Measurements from ENCODE around the gene ENDOG. TPM values are rescaled to one million over a fixed set of nuclear protein-coding genes. Genes with fewer than 3 reads are reported as not detected.

ENDOG gene
- 19.8 TPM for total RNA-seq

DNA sequence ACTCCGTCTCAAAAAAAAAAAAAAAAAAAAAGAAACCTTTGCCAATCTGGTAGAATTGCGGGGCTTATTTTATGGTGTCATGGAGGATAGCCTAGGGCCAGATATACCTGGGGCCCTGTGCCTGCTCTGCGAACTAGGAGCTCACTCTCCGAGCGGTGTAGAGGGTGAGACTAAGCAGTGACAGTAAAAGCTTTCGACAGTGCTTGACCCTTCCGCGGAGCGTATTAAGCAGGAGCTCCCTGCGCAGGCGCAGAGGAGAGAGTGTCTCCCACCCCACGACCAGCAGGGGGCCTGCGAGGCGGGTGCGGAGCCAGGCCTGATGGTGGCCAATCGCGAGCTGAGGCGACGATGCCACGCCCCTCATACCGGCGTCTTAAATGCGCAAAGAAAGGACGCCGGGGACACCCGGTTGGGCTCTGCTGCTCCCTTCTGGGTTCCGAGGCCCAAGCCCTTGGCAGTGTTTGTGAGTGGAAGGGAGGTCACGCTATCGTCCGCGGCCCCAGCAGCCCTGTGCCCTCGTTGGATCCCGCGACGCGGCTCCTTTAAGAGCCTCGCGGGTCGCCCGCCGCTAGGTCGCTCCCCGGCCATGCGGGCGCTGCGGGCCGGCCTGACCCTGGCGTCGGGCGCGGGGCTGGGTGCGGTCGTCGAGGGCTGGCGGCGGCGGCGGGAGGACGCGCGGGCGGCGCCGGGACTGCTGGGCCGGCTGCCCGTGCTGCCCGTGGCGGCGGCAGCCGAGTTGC, at the start of gene ENDOG:
TSS of gene ENDOG (plus strand) at position 402 of the 740 bp plus-strand sequence. CDS start at position 587, 185 bp downstream.

DNA sequence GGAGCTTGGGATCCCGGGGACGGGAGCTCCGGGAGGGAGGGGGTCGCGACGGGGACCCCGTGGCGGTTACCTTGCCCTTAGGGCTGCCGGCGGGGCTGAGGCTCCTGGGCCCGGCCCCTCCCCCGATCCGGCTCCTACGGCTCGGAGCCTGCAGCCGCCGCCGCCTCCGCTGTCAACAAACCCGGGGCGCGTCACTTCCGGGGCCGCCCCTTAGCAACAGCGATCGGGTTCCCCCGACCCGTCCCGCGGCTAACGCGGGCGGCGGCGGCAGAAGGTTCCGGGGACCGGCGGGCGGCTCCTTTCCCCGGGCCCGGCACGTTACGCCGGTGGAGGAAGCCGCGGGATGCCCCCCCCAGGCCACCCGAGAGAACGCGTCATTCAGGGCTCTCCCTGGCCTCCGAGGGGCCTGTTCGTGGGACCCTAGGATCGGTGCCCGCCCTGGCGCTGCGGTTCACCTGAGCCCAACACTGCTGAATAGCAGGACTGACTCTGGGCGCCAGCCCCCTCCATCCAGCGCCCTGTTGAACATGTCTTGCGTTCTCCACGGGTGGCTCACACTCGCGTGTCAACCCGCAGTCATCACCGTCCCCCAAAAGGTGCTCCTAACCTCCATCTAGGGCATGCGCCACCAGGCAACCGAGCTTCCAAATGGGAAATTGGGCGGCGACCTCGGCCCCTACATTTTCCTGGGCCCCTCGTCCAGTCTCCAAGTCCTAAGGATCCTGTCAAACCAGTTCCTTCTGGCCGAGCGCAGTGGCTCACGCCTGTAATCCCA, 46.4 kb upstream of the ENDOG start, which contains the start of gene ZER1:
TSS of gene ZER1 (minus strand) at position 183 of the 775 bp plus-strand sequence. CDS start 16,362 bp downstream, outside the sequence.

DNA sequence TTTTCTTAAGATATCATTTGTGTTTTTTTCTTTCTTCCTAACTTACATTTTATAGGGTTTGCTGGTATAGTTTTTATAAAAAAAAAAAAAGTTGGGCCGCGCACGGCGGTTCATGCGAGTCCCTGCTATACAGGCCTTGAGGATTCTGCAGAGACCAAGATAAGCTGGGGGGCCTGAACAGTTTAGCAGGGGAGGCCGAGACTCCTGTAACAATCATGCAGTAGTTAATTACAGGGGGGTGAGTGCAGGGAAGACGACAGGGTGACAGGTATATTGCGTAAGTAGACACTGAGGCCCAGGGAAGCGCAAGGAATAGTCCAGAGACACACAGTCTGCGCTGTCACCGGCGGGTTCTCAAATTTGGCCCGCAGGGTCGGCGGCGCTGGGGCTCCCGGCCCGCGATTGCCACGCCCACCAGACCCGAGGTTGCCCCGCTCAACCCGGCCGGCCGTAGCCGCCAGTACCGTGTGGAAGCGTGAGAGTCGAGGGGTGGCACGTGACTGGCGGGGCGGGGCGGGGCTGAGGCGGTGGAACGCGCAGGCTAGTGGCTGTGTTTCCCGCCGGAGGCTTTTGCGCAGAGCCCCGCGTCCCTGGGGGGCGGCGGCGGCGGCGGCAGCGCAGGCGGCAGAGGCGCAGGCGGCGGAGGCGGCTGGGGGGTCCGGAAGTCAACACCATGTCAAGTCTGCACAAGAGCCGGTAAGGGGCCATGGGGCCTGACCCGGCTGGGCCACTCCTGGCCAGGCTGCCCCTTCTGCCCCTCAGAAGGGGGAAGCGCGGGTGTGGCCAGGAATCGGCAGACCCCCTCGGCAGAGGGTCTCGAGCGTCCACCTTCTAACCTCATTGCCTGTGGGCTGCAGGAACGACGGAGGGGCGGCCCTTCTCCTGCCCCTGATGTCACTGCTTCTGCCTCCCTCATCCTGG, 31.4 kb upstream of the ENDOG start, which contains the start of gene TBC1D13:
TSS of gene TBC1D13 (plus strand) at position 573 of the 921 bp plus-strand sequence. CDS start at position 674, 101 bp downstream.

GRCh38 chr9:128829477-128830251, 11.4 kb downstream of the ENDOG start, which contains the start of gene SPOUT1:
Gene SPOUT1 (minus strand): TSS chr9:128829794. CDS start chr9:128829780, 14 bp downstream.

Other genes starting within 250 kb of the ENDOG start
- gene DYNC2I2, start 161.7 kb upstream of the ENDOG start, total RNA-seq = 37.8 TPM
- gene SET, start 129.3 kb upstream of the ENDOG start, total RNA-seq = 418 TPM
- 0.92 TPM for gene PKN3, start 116.0 kb upstream of the ENDOG start, total RNA-seq
- 4.4 TPM for gene ZDHHC12, start 94.4 kb upstream of the ENDOG start, total RNA-seq
- 34.8 TPM for gene ZER1, start 46.6 kb upstream of the ENDOG start, total RNA-seq
- gene TBC1D13, start 31.2 kb upstream of the ENDOG start, total RNA-seq = 13.1 TPM
- gene SPOUT1, start 11.3 kb downstream of the ENDOG start, total RNA-seq = 20.5 TPM
- gene KYAT1, start 63.5 kb downstream of the ENDOG start, total RNA-seq = 9.0 TPM
- gene LRRC8A, start 63.6 kb downstream of the ENDOG start, total RNA-seq = 30.9 TPM
- 2.1 TPM for gene PHYHD1, start 102.5 kb downstream of the ENDOG start, total RNA-seq
- gene DOLK, start 129.1 kb downstream of the ENDOG start, total RNA-seq = 20.5 TPM
- gene NUP188, start 129.2 kb downstream of the ENDOG start, total RNA-seq = 33.4 TPM
- 66.4 TPM for gene SH3GLB2, start 209.8 kb downstream of the ENDOG start, total RNA-seq
- 23.8 TPM for gene MIGA2, start 218.1 kb downstream of the ENDOG start, total RNA-seq

Data from diencephalon (tissue), 1 donor.